PC-9 (cell line): ENCODE results near the gene EXT2.

Experiments used
- EZH2 ChIP-seq: fragments of 200-600 bp; sonication (generic); IDR thresholded peaks from 2 replicates; pipeline ENCODE4 v1.8.0; 2017; ENCODE audit warnings: antibody characterized with exemption, low read depth
- TF ChIP-seq, protein P1 (sequence below): fragments of 200-600 bp; sonication (generic); conservative IDR thresholded peaks from 2 replicates; pipeline ENCODE4 v1.6.1; 2017; ENCODE audit warnings: mixed run types, antibody characterized with exemption, mild to moderate bottlenecking, moderate library complexity

DNA sequence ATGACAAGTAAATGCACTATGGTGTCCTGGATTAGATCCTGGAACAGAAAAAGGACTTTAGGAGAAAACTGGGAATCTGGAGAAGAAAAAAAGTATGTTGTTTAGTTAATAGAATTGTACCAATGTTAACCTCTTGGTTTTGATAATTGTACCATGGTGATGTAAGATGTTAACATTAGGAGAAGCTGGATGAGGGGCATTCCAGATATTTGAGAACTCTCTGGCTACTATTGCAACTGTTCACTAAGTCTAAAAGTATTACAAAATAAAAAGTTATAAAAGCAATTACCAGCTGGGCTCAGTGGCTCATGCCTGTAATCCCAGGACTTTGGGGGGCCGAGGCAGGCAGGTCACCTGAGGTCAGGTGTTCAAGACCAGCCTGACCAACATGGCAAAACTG lies 66.5 kb downstream of the EXT2 start:
- TF ChIP-seq, protein P1, sequence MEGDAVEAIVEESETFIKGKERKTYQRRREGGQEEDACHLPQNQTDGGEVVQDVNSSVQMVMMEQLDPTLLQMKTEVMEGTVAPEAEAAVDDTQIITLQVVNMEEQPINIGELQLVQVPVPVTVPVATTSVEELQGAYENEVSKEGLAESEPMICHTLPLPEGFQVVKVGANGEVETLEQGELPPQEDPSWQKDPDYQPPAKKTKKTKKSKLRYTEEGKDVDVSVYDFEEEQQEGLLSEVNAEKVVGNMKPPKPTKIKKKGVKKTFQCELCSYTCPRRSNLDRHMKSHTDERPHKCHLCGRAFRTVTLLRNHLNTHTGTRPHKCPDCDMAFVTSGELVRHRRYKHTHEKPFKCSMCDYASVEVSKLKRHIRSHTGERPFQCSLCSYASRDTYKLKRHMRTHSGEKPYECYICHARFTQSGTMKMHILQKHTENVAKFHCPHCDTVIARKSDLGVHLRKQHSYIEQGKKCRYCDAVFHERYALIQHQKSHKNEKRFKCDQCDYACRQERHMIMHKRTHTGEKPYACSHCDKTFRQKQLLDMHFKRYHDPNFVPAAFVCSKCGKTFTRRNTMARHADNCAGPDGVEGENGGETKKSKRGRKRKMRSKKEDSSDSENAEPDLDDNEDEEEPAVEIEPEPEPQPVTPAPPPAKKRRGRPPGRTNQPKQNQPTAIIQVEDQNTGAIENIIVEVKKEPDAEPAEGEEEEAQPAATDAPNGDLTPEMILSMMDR: no peak
- TF ChIP-seq EZH2: no peak
